GM12864 (cell line): ENCODE measurements around the gene SF1.
A peak's percentile ranks its signal among the peaks of the same experiment; 100 is the strongest.

Source experiments
- DNase-seq: peaks from one replicate; pipeline ENCODE4 v3.0.0-alpha.2; 2011; ENCODE audit warnings: low read depth
- H3K4me3 ChIP-seq: 2 replicates; pipeline ENCODE4 v1.5.1; 2011; ENCODE audit warnings: mild to moderate bottlenecking, low read depth, low read length, control low read depth
- CTCF ChIP-seq: IDR thresholded peaks from 2 replicates; pipeline ENCODE4 v1.5.1; 2011; ENCODE audit warnings: low read depth, mild to moderate bottlenecking, moderate library complexity, low read length, control low read depth, inconsistent platforms; ENCODE audit errors: missing control alignments

Gene SF1

GRCh38 chr11:64768300-64768694, 10.0 kb downstream of the SF1 start:
- no peak overlapping the region for H3K4me3 ChIP-seq
- DNase-seq = no peak
- TF ChIP-seq CTCF = no peak

- H3K4me3 ChIP-seq = no peak overlapping the region
- no peak for DNase-seq
- TF ChIP-seq CTCF = peak; percentile 87
These were observed 10.7 kb downstream of the SF1 start for GRCh38 chr11:64767344-64768299.

- no peak for DNase-seq
- no peak overlapping the region for H3K4me3 ChIP-seq
- no peak for TF ChIP-seq CTCF
These were observed 11.5 kb downstream of the SF1 start for GRCh38 chr11:64766881-64767280.

GRCh38 chr11:64765851-64766665, 12.3 kb downstream of the SF1 start:
- TF ChIP-seq CTCF = no peak
- no peak for DNase-seq
- no peak overlapping the region for H3K4me3 ChIP-seq

GRCh38 chr11:64765291-64765850, 13.0 kb downstream of the SF1 start:
- H3K4me3 ChIP-seq = no peak overlapping the region
- peak; percentile 28 for TF ChIP-seq CTCF
- DNase-seq = no peak

GRCh38 chr11:64764753-64765152, 13.6 kb downstream of the SF1 start:
- no peak for DNase-seq
- no peak overlapping the region for H3K4me3 ChIP-seq
- TF ChIP-seq CTCF = no peak
